Colonic mucosa (tissue), 4 donors: Measurements from ENCODE around the gene CDC123. TPM values are rescaled to one million over a fixed set of nuclear protein-coding genes. Genes with fewer than 3 reads are reported as not detected.
"Not testable (repeated sequence)": the region's sequence is repeated elsewhere in the genome, so short reads cannot be mapped to it uniquely, and the experiment has no call there.

Experiments used
- DNase-seq: peaks from one replicate; pipeline ENCODE4 v3.0.0-alpha.2; 2020
- H3K27ac ChIP-seq: fragments of 200-600 bp; one replicate; pipeline ENCODE4 v1.8.0; 2021
- H3K27me3 ChIP-seq: fragments of 200-600 bp; one replicate; pipeline ENCODE4 v1.8.0; 2021
- H3K36me3 ChIP-seq: fragments of 200-600 bp; one replicate; pipeline ENCODE4 v1.8.0; 2021
- H3K4me1 ChIP-seq: fragments of 200-600 bp; one replicate; pipeline ENCODE4 v1.8.0; 2021; ENCODE audit warnings: mild to moderate bottlenecking
- H3K4me3 ChIP-seq: fragments of 200-600 bp; one replicate; pipeline ENCODE4 v1.8.0; 2021
- H3K9ac ChIP-seq, 2 donors: one replicate each; pipeline ENCODE4 v1.7.0; 2013; ENCODE audit warnings: control low read depth in 2 of 2, low read depth in 2 of 2, low read length in 2 of 2
- H3K9me3 ChIP-seq: fragments of 200-600 bp; one replicate; pipeline ENCODE4 v1.8.0; 2021
- intact Hi-C: fragments of 100-400 bp; cut with DNase I; formaldehyde crosslinking; loops from one replicate; pipeline ENCODE4 v1.14.1; 2022
- total RNA-seq, 2 donors: library from RNA; stranded (reverse); fragmentation: NEBNext Ultra II Directional in 1 of 2; extraction: Animal tissue kit (Norgen Biotek cat#: 25700) in 1 of 2; gene quantifications; one replicate each; pipeline ENCODE4 v1.2.1, GENCODE V29; 2021
- TF ChIP-seq, protein P1 (sequence below): fragments of 200-600 bp; IDR thresholded peaks from one replicate; pipeline ENCODE4 v1.8.0; 2022; ENCODE audit warnings: antibody characterized with exemption, mild to moderate bottlenecking
- donor health status: healthy.
- donor health status: DM: no; HTN: no; CAD: no.
- donor health status: DM: no; HTN: no; CAD: no.

Gene CDC123
- total RNA-seq, 2 donors from 2014 or later, result 47.9 to 84.5 TPM

DNA sequence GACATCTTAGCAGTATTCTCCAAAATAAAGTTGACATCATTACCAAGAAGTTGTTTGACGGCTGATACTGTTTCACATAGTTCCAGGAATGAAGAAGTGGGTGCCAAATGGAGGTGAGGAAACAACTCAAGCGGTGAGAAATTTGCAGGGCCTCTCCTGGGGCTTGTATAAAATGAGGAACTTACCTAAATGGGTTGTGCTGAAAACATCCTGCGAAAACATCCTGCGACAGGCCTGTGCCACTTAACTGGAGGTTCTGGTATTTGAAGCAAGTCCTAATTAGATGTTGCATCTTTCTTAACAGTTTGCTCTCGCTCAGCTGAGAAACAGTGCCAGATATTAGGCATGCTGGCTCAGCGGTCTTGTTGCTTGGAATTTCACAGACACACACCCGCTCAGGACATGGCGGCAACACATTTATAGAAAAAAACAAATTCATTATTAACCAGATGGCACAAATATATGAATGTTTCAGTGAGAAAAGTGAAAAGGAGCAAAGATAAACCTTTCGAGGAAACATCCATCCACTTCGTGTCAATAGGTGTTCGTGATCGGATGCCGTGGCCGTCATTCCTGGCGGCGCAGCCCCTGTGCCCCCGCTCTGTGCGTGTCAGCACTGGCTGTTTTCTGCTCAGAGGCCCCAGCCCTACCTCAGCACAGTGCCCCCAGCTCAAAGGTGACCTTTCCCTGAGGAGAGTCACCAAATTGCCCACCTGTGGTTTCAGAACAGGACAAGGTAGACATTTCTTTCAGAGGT lies 48.1 kb downstream of the CDC123 start:
- Histone ChIP-seq H3K27me3 (no peaks in the 10 kb centered on the region), H3K9me3 (no peaks in the 10 kb centered on the region), H3K36me3 (no peaks in the 10 kb centered on the region), H3K4me1 (no peaks in the 10 kb centered on the region), H3K4me3 (no peak overlapping the region), H3K9ac (no peak overlapping the region), H3K27ac (no peak overlapping the region)
- no peak for DNase-seq
- intact Hi-C loops, result no loop called here
- TF ChIP-seq, protein P1, sequence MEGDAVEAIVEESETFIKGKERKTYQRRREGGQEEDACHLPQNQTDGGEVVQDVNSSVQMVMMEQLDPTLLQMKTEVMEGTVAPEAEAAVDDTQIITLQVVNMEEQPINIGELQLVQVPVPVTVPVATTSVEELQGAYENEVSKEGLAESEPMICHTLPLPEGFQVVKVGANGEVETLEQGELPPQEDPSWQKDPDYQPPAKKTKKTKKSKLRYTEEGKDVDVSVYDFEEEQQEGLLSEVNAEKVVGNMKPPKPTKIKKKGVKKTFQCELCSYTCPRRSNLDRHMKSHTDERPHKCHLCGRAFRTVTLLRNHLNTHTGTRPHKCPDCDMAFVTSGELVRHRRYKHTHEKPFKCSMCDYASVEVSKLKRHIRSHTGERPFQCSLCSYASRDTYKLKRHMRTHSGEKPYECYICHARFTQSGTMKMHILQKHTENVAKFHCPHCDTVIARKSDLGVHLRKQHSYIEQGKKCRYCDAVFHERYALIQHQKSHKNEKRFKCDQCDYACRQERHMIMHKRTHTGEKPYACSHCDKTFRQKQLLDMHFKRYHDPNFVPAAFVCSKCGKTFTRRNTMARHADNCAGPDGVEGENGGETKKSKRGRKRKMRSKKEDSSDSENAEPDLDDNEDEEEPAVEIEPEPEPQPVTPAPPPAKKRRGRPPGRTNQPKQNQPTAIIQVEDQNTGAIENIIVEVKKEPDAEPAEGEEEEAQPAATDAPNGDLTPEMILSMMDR, result no peak

DNA sequence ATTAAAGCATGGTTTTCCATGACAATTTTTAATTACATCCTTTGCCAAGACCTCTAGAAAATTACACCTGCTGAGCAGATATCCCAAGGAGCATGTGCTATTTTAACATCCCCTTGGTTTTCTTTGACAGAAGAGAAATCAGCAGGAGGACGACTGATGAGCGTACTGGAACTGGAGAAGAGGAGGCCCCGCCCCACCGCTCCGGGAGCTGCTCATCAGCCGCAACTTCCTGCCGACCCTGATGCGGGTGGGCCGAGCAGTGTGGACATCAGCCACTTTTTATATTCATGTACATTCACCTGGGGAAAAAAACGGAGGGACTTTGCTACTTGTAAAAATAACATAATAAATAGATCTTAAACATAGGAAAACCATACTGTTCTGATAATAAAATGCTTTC lies 54.2 kb downstream of the CDC123 start:
- Histone ChIP-seq H3K9me3 (no peaks in the 10 kb centered on the region), H3K4me1 (no peaks in the 10 kb centered on the region), H3K9ac (no peak overlapping the region), H3K4me3 (no peak overlapping the region), H3K27ac (no peak overlapping the region), H3K27me3 (no peaks in the 10 kb centered on the region), H3K36me3 (no peaks in the 10 kb centered on the region)
- intact Hi-C loops, result no loop called here
- no peak for DNase-seq
- TF ChIP-seq, protein P1, result no peak

DNA sequence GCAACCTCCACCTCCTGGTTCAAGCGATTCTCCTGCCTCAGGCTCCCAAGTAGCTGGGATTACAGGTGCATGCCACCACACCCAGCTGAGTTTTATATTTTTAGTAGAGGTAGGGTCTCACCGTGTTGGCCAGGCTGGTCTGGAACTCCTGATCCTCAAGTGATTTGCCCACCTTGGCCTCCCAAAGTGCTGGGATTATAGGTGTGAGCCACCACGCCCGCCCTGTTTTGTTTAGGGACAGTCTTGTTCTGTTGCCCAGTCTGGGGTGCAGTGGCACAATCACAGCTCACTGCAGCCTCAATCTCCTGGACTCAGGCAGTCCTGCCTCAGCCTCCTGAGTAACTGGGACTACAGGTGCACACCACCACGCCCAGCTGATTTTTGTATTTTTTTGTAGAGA lies 54.7 kb downstream of the CDC123 start:
- H3K27me3 ChIP-seq, H3K4me1 ChIP-seq, H3K9me3 ChIP-seq, H3K27ac ChIP-seq, H3K36me3 ChIP-seq, H3K4me3 ChIP-seq, DNase-seq, intact Hi-C loops, H3K9ac ChIP-seq: not testable (repeated sequence)

DNA sequence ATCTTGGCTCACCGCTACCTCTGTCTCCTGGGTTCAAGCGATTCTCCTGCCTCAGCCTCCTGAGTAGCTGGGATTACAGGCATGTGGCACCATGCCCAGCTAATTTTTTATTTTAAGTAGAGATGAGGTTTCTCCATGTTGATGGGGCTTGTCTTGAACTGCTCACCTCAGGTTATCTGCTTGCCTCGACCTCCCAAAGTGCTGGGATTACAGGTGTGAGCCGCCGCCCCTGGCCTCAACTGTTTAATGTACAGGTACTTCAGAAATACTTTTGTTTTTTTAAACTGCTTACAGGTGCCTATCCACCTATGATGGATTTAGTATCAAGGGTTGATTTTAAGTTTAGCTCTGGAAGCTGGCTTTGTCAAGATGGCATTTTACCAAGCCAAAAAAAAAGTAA lies 55.6 kb downstream of the CDC123 start:
- TF ChIP-seq, protein P1, result no peak
- Histone ChIP-seq H3K4me3 (no peak overlapping the region), H3K36me3 (no peaks in the 10 kb centered on the region), H3K9ac (no peak overlapping the region), H3K9me3 (no peaks in the 10 kb centered on the region), H3K27me3 (no peaks in the 10 kb centered on the region), H3K27ac (no peak overlapping the region), H3K4me1 (no peaks in the 10 kb centered on the region)
- no peak for DNase-seq
- intact Hi-C loops, result no loop called here

DNA sequence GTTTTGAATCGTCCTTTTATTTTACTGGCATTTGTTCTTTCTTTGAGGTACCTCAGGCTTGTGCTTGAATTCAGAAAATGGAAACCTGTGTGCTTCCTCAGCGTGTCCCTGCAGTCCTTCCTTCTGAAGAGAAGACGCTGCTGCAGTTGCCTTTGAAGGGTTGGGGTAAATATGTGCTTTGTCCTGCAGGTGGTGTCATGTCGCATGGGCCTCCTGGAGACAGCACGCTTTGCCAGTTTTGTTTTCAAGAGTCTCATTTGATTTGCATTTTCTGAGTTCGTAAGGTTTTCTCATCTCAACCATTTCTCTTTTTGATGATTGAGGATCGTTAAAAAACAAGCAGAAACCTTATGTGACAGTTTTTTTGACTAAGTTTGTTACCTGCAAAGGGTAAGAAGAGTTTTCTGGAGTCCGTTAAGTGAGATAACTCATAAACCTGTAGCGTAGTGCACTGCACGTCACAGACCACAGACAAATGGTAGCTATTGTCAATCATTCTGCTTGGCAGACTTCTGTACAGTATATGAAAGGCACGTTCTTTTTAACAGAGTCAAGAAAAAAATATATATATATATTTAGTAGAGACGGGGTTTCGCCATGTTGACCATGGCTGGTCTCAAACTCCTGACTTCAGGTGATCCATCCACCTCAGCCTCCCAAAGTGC lies 57.0 kb downstream of the CDC123 start:
- Histone ChIP-seq H3K9ac (no peak overlapping the region), H3K27me3 (no peaks in the 10 kb centered on the region), H3K9me3 (no peaks in the 10 kb centered on the region), H3K4me3 (no peak overlapping the region), H3K4me1 (no peaks in the 10 kb centered on the region), H3K27ac (no peak overlapping the region), H3K36me3 (no peaks in the 10 kb centered on the region)
- no peak for DNase-seq
- TF ChIP-seq, protein P1, result peak; percentile 33
- intact Hi-C loops, result no loop called here

DNA sequence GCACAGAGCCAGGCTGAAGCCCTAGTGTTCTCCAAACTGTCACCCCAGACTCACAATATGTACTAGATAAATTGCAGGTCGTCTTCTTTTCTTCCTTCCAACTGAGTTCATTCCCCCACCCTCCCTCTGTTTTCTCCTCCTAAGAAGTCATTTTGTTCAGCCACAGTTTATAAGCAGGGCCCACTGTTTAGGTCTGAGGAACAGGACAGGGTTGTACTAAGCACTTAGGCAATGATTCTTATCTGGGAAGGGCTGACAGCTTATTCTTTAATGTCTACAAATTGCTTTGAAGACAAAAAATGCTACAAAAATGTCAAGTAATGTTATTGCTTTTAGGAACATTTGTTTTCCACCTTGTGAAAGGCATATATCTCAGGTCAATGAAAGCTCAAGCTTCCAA lies 59.1 kb downstream of the CDC123 start:
- H3K36me3 ChIP-seq, result no peaks in the 10 kb centered on the region
- H3K27ac ChIP-seq, result no peak overlapping the region
- no peaks in the 10 kb centered on the region for H3K27me3 ChIP-seq
- intact Hi-C loops, result no loop called here
- H3K4me1 ChIP-seq, result no peaks in the 10 kb centered on the region
- H3K9ac ChIP-seq, result no peak overlapping the region
- TF ChIP-seq, protein P1, result no peak
- no peak overlapping the region for H3K4me3 ChIP-seq
- no peaks in the 10 kb centered on the region for H3K9me3 ChIP-seq
- DNase-seq, result no peak
